Peyer's patch (tissue), 4 donors: ENCODE measurements around the gene PLEKHG5. TPM values are rescaled to one million over a fixed set of nuclear protein-coding genes. Genes with fewer than 3 reads are reported as not detected.

Experiments
- DNase-seq, 3 donors: peaks; one replicate each; pipeline ENCODE4 v3.0.0-alpha.2; 2017 to 2019
- H3K27ac ChIP-seq, 4 donors: fragments of 200-600 bp; sonication (generic); one replicate each; pipeline ENCODE4 v1.5.1; 2016 to 2019
- H3K27me3 ChIP-seq, 2 donors: fragments of 200-600 bp; sonication (generic); one replicate each; pipeline ENCODE4 v1.5.1; 2019
- H3K36me3 ChIP-seq, 3 donors: fragments of 200-600 bp; sonication (generic); one replicate each; pipeline ENCODE4 v1.5.1; 2016 to 2019
- H3K4me1 ChIP-seq, 4 donors: fragments of 200-600 bp; sonication (generic); one replicate each; pipeline ENCODE4 v1.5.1; 2016 to 2019
- H3K4me3 ChIP-seq, 4 donors: fragments of 200-600 bp; sonication (generic); 1 replicate in 3 of 4; 2 replicates in 1 of 4; pipeline ENCODE4 v1.5.1; 2016 to 2019; ENCODE audit warnings: mild to moderate bottlenecking in 1 of 4
- H3K9me3 ChIP-seq, 4 donors: fragments of 200-600 bp; sonication (generic); one replicate each; pipeline ENCODE4 v1.5.1; 2016 to 2019; ENCODE audit warnings: mild to moderate bottlenecking in 1 of 4
- CTCF ChIP-seq, 6 experiments: fragments of 450-650 bp in 4 of 6; fragments of 200-600 bp in 2 of 6; sonication (generic) in 1 of 6; IDR thresholded peaks; one replicate each; pipeline ENCODE4 v1.5.1; 2017 to 2019; ENCODE audit warnings: antibody characterized with exemption in 6 of 6, mild to moderate bottlenecking in 3 of 6, moderate library complexity in 1 of 6
- POLR2A ChIP-seq, 2 donors: fragments of 450-650 bp; IDR thresholded peaks; one replicate each; pipeline ENCODE4 v1.5.1; 2017; ENCODE audit warnings: antibody characterized with exemption in 2 of 2, mild to moderate bottlenecking in 2 of 2, moderate library complexity in 2 of 2
- total RNA-seq, 4 donors: library from RNA; depleted of rRNA; stranded (reverse); fragments of >200 nt; gene quantifications; one replicate each; pipeline ENCODE4 v1.1.0, GENCODE V29; 2016

PLEKHG5 gene
- total RNA-seq, 4 donors from 2014 or later, result 17.7 to 56.9 (median 45.4) TPM

DNA sequence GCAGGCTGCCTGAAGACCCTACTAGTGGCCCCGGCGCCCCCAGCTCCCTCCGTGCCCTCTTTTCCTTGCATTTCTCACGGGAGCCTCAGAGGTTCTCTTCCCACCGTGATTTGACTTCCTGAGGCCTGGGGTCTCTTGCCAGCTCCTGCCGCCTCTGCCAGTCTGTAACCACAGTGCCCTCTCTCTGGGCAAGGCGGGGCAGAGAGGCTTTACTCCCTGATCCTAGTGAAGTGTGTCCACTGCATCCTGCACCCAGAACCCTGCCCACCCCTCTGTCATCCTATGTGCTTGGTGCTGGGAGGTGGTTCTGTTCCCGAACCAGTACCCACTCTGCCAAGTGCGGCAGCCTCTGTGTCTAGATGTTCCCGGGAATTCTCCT is 64.5 kb downstream of the PLEKHG5 start:
- H3K27ac ChIP-seq, result no peak overlapping the region
- TF ChIP-seq CTCF (IDR thresholded peaks at IDR 0.05), result no peak

DNA sequence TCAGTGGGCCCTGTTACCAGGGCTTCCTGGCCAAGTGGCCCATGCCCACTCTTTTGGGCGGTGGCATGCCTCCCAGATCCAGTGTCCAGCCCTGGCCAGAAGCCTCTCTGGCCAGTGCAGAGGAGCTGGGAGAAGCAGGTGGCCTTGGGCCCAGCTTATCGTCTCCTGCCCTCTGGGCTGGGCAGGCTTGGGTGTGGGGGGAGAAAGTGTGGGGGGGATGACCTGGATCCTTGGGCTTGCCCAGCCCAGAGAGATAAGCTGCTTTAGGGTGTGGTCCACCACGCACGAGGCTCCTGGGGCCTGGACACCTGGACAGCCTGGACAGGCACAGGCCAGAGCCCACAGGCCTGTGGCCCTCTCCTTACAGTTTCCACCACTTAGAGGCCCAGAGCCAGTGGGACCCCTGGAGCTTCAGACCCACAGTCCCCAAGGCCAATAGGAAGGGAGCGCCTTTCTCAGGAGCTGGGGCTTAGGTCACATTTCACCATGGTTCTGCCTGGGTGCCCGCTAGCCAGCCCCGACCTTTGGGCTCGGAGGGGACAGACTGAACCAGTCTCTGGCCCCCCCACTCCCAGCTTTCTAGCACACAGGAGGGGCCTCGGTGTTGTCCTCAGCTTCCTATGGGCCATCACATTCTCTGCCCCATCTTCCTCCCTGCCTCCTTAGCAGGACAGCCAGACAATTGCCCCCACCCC is 65.0 kb downstream of the PLEKHG5 start:
- Histone ChIP-seq H3K27ac (no peak overlapping the region), H3K4me1 (peaks cover 3 to 39% (median 16%) of the 10 kb centered on the region in 4 donors), H3K36me3 (no peaks in the 10 kb centered on the region), H3K9me3 (no peaks in the 10 kb centered on the region), H3K27me3 (peaks cover 0 to 22% of the 10 kb centered on the region in 2 donors), H3K4me3 (no peak overlapping the region)
- DNase-seq, result no peak
- TF ChIP-seq POLR2A (IDR thresholded peaks at IDR 0.05) (no peak), CTCF (IDR thresholded peaks at IDR 0.05) (no peak)

More for the DNA sequence above, 64.5 kb downstream of the PLEKHG5 start:
- Histone ChIP-seq H3K9me3 (no peaks in the 10 kb centered on the region), H3K4me3 (no peak overlapping the region), H3K4me1 (peaks cover 3 to 39% (median 16%) of the 10 kb centered on the region in 4 donors), H3K36me3 (no peaks in the 10 kb centered on the region), H3K27me3 (peaks cover 0 to 22% of the 10 kb centered on the region in 2 donors)
- DNase-seq, result no peak

GRCh38 chr1:6425658-6426057 is 65.8 kb downstream of the PLEKHG5 start:
- Histone ChIP-seq H3K36me3 (no peaks in the 10 kb centered on the region), H3K4me1 (peaks cover 3 to 41% (median 18%) of the 10 kb centered on the region in 4 donors), H3K27me3 (peaks cover 0 to 23% of the 10 kb centered on the region in 2 donors), H3K4me3 (no peak overlapping the region), H3K27ac (no peak overlapping the region), H3K9me3 (no peaks in the 10 kb centered on the region)
- no peak for DNase-seq
- TF ChIP-seq POLR2A (IDR thresholded peaks at IDR 0.05), result no peak
- no peak for TF ChIP-seq CTCF (IDR thresholded peaks at IDR 0.05)

DNA sequence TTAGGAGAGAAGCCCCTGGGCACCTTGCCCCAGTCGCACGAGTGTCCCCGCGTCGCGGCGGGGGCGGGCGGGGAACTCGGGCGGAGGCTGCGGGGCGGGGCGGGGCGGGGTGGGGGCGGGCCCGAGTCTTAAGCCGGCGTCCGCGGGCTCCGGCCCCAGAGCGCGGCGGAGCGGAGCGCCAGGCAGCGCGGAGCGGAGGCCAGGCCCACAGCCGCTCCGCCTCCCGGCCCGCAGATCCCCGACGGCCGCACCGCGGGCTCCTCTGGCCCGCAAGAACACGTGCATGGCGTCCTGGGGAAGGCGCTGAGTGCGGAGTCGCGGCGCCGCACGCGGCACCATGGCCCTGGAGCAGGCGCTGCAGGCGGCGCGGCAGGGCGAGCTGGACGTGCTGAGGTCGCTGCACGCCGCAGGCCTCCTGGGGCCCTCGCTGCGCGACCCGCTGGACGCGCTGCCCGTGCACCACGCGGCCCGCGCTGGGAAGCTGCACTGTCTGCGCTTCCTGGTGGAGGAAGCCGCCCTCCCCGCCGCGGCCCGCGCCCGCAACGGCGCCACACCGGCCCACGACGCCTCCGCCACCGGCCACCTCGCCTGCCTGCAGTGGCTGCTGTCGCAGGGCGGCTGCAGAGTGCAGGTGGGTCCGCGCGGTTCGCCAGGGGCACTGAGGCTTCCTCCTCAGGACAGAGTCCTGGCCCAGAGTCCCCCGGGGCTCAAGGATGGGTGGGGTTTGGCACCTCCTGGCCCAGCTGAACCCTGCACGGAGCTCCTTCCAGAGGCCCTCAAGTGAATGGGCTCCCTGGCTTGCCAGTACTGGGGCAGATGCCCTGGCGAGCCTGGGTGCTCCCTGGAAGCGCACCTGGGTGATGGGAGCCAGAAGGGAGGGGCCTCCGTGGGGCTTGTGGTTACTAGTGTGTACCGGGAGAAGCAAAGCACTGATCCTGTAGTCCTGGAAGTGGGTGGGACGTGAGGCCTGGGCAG is 66.6 kb downstream of the PLEKHG5 start, which contains the start of gene ESPN:
ESPN (plus strand) TSS at position 158 of the 975 bp plus-strand sequence; CDS start at position 338, 180 bp downstream.
- DNase-seq, result no peak
- Histone ChIP-seq H3K27ac (no peak within 1 kb of the TSS), H3K27me3 (peaks cover 0 to 31% of the 10 kb centered on the region in 2 donors), H3K36me3 (no peaks in the 10 kb centered on the region), H3K4me3 (peak within 1 kb of the TSS; percentile 20 to 43 (median 40)), H3K9me3 (no peaks in the 10 kb centered on the region), H3K4me1 (peaks cover 7 to 49% (median 25%) of the 10 kb centered on the region in 4 donors)
- TF ChIP-seq CTCF (IDR thresholded peaks at IDR 0.05), result no peak
- TF ChIP-seq POLR2A (IDR thresholded peaks at IDR 0.05), result no peak

GRCh38 chr1:6424000-6424565 is 67.4 kb downstream of the PLEKHG5 start:
- H3K27me3 ChIP-seq, result peaks cover 0 to 37% of the 10 kb centered on the region in 2 donors
- DNase-seq, result no peak
- H3K36me3 ChIP-seq, result no peaks in the 10 kb centered on the region
- peaks cover 7 to 57% (median 33%) of the 10 kb centered on the region in 4 donors for H3K4me1 ChIP-seq
- TF ChIP-seq CTCF (IDR thresholded peaks at IDR 0.05) (no peak), POLR2A (IDR thresholded peaks at IDR 0.05) (no peak)
- no peaks in the 10 kb centered on the region for H3K9me3 ChIP-seq
- H3K4me3 ChIP-seq, result peak overlapping the region in 3 of 4 donors; percentile 39 to 43 (median 42)
- no peak overlapping the region for H3K27ac ChIP-seq
